K562 (cell line): ENCODE data around the gene BCAS1. TPM values are rescaled to one million over a fixed set of nuclear protein-coding genes. Genes with fewer than 3 reads are reported as not detected.

Source experiments
- BCL6 ChIP-seq: fragments of 250-450 bp; sonication (Bioruptor Pico); IDR thresholded peaks from 2 replicates; pipeline ENCODE4 v1.4.0; 2020
- KDM1A ChIP-seq, 2 experiments: fragments of 450-650 bp; IDR thresholded peaks; 2 replicates each; pipeline ENCODE4 v1.6.1; 2016; ENCODE audit warnings: mild to moderate bottlenecking in 2 of 2
- KDM2B ChIP-seq: fragments of 250-450 bp; sonication (Bioruptor Pico); IDR thresholded peaks from 2 replicates; pipeline ENCODE4 v1.8.0; 2021; ENCODE audit warnings: mild to moderate bottlenecking, moderate library complexity
- KDM5B ChIP-seq: fragments of 200-600 bp; sonication (generic); IDR thresholded peaks from 2 replicates; pipeline ENCODE4 v1.6.1; 2012; ENCODE audit warnings: low read depth, mild to moderate bottlenecking, moderate library complexity, low read length, control low read depth, inconsistent platforms; ENCODE audit not compliant: insufficient replicate concordance
- NR3C1 ChIP-seq: sonication (generic); formaldehyde crosslinking; IDR thresholded peaks from 2 replicates; pipeline ENCODE4 v1.8.1; 2022; ENCODE audit warnings: missing genetic modification reagents
- SNRNP70 ChIP-seq: fragments of 200-400 bp; formaldehyde crosslinking; optimal IDR thresholded peaks from 2 replicates; pipeline ENCODE3; 2017; ENCODE audit warnings: low read depth, low read length
- TCF7L2 ChIP-seq: fragments of 150-350 bp; IDR thresholded peaks from 2 replicates; pipeline ENCODE4 v1.6.1; 2016; ENCODE audit warnings: low read depth, mild to moderate bottlenecking, low read length, moderate library complexity
- ZNF274 ChIP-seq: IDR thresholded peaks from 2 replicates; pipeline ENCODE4 v1.6.1; 2011; ENCODE audit warnings: low read depth, mild to moderate bottlenecking, low read length, moderate library complexity, borderline replicate concordance
- polyA plus RNA-seq, 8 experiments: library from polyadenylated mRNA; depleted of rRNA in 4 of 8; stranded (reverse) in 5 of 8; unstranded in 3 of 8; fragments of >200 nt; fragmentation: Nextera tagmentation in 2 of 8; fragmentation: Illumina TruSeq in 1 of 8; extraction: Ambion mirVana in 2 of 8; extraction: Trizol in 1 of 8; gene quantifications; 2 replicates each; pipeline versions ENCODE4 v1.2.1 to v1.2.3, GENCODE V29; 2011 to 2014; ENCODE audit warnings: inconsistent platforms in 1 of 8, missing spikeins in 1 of 8
- total RNA-seq, 7 experiments: library from RNA; depleted of rRNA in 6 of 7; stranded (reverse); fragments of >200 nt in 6 of 7; fragmentation: Illumina TruSeq in 2 of 7; extraction: Trizol in 2 of 7; gene quantifications; 2 replicates each; pipeline versions ENCODE4 v1.2.1 to v1.2.3, GENCODE V29; 2011 to 2021; ENCODE audit warnings: low replicate concordance in 1 of 7
- TF ChIP-seq, protein P1 (sequence below), 2 experiments: fragments of 450-650 bp in 1 of 2; sonication (generic) in 1 of 2; formaldehyde crosslinking in 1 of 2; IDR thresholded peaks; 2 replicates each; pipeline versions ENCODE4 v1.7.1 to v1.9.0; 2016 to 2022; ENCODE audit warnings: inconsistent platforms in 1 of 2, mild to moderate bottlenecking in 1 of 2, missing genetic modification reagents in 1 of 2
- TF ChIP-seq, protein P2 (sequence below): fragments of 250-450 bp; sonication (Bioruptor Pico); IDR thresholded peaks from 2 replicates; pipeline ENCODE4 v1.4.0; 2020; ENCODE audit warnings: borderline replicate concordance
- TF ChIP-seq, protein P3 (sequence below): sonication (generic); formaldehyde crosslinking; IDR thresholded peaks from 2 replicates; pipeline ENCODE4 v1.8.1; 2023; ENCODE audit warnings: mild to moderate bottlenecking, missing genetic modification reagents, moderate library complexity

BCAS1 gene
- total and polyA plus RNA-seq, 9 of the 15 experiments (the other 6 are each of a cell fraction or from before 2014, with no cell fraction given) = 0.18 to 2.3 (median 0.93) TPM

DNA sequence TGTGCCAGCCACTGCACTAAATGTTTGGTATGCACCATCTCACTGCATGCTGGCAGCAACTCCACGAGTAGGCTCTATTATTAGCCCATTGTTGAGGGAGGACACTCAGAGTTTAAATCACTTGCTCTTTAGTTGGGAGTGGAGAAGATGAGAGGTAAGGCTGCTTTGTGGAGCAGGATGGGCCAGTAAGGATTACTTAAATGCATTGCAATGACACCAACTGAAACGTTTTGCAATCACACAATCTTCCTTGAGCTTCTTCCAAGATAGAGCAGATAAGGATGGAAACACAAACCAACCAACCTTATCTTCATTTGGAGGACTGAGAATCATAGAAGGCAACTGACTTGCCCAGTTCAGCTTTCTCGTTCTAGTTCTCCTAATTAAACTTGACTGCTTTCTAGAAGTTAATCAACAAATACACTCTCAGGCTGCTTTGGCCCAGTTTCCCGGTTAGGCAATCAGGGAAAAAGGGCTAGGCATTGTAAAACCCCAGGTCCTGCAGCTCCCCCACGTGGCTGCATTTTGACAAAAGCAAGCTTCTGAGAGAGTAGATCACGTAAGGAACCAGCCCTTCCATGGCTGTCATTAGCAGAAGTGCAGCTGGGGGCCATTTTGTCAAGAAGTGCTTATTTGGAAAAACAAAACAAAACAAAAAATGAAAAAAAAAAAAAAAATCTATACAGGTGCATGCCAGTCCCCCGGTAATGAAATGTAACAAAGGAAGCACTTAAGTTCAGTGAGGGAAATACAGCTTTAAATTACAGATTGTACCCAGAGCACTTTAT is 130.6 kb downstream of the BCAS1 start (continued):
- TF ChIP-seq, protein P1, sequence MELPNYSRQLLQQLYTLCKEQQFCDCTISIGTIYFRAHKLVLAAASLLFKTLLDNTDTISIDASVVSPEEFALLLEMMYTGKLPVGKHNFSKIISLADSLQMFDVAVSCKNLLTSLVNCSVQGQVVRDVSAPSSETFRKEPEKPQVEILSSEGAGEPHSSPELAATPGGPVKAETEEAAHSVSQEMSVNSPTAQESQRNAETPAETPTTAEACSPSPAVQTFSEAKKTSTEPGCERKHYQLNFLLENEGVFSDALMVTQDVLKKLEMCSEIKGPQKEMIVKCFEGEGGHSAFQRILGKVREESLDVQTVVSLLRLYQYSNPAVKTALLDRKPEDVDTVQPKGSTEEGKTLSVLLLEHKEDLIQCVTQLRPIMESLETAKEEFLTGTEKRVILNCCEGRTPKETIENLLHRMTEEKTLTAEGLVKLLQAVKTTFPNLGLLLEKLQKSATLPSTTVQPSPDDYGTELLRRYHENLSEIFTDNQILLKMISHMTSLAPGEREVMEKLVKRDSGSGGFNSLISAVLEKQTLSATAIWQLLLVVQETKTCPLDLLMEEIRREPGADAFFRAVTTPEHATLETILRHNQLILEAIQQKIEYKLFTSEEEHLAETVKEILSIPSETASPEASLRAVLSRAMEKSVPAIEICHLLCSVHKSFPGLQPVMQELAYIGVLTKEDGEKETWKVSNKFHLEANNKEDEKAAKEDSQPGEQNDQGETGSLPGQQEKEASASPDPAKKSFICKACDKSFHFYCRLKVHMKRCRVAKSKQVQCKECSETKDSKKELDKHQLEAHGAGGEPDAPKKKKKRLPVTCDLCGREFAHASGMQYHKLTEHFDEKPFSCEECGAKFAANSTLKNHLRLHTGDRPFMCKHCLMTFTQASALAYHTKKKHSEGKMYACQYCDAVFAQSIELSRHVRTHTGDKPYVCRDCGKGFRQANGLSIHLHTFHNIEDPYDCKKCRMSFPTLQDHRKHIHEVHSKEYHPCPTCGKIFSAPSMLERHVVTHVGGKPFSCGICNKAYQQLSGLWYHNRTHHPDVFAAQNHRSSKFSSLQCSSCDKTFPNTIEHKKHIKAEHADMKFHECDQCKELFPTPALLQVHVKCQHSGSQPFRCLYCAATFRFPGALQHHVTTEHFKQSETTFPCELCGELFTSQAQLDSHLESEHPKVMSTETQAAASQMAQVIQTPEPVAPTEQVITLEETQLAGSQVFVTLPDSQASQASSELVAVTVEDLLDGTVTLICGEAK (IDR thresholded peaks at IDR 0.05) = 0 out of 2 replicates have a peak, but pooled peaks have one; percentile 33
- TF ChIP-seq, protein P1 (CRISPR knock-in tag; IDR thresholded peaks at IDR 0.05) = no peak
- TF ChIP-seq KDM5B (no peak), TCF7L2 (no peak), BCL6 (CRISPR knock-in tag) (no peak), KDM1A (IDR thresholded peaks at IDR 0.05) (no peak), ZNF274 (no peak), SNRNP70 (no peak), NR3C1 (CRISPR knock-in tag) (no peak), KDM2B (CRISPR knock-in tag) (no peak)
- TF ChIP-seq, protein P2, sequence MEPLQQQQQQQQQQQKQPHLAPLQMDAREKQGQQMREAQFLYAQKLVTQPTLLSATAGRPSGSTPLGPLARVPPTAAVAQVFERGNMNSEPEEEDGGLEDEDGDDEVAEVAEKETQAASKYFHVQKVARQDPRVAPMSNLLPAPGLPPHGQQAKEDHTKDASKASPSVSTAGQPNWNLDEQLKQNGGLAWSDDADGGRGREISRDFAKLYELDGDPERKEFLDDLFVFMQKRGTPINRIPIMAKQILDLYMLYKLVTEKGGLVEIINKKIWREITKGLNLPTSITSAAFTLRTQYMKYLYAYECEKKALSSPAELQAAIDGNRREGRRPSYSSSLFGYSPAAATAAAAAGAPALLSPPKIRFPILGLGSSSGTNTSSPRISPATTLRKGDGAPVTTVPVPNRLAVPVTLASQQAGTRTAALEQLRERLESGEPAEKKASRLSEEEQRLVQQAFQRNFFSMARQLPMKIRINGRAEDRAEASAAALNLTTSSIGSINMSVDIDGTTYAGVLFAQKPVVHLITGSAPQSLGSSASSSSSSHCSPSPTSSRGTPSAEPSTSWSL (CRISPR knock-in tag) = no peak
- TF ChIP-seq, protein P3, sequence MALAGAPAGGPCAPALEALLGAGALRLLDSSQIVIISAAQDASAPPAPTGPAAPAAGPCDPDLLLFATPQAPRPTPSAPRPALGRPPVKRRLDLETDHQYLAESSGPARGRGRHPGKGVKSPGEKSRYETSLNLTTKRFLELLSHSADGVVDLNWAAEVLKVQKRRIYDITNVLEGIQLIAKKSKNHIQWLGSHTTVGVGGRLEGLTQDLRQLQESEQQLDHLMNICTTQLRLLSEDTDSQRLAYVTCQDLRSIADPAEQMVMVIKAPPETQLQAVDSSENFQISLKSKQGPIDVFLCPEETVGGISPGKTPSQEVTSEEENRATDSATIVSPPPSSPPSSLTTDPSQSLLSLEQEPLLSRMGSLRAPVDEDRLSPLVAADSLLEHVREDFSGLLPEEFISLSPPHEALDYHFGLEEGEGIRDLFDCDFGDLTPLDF (CRISPR knock-in tag) = no peak
